WI38 (cell line): ENCODE data around the gene SPINK4.

Experiments
- H3K4me3 ChIP-seq: 2 replicates; pipeline ENCODE4 v1.5.1; 2011; ENCODE audit warnings: low read depth, mild to moderate bottlenecking, control low read depth, low read length
- TF ChIP-seq, protein P1 (sequence below): IDR thresholded peaks from 2 replicates; pipeline ENCODE4 v1.5.1; 2012; ENCODE audit warnings: low read depth, mild to moderate bottlenecking, control low read depth, low read length

SPINK4 gene

GRCh38 chr9:33222031-33222430 lies 17.9 kb upstream of the SPINK4 start:
- TF ChIP-seq, protein P1, sequence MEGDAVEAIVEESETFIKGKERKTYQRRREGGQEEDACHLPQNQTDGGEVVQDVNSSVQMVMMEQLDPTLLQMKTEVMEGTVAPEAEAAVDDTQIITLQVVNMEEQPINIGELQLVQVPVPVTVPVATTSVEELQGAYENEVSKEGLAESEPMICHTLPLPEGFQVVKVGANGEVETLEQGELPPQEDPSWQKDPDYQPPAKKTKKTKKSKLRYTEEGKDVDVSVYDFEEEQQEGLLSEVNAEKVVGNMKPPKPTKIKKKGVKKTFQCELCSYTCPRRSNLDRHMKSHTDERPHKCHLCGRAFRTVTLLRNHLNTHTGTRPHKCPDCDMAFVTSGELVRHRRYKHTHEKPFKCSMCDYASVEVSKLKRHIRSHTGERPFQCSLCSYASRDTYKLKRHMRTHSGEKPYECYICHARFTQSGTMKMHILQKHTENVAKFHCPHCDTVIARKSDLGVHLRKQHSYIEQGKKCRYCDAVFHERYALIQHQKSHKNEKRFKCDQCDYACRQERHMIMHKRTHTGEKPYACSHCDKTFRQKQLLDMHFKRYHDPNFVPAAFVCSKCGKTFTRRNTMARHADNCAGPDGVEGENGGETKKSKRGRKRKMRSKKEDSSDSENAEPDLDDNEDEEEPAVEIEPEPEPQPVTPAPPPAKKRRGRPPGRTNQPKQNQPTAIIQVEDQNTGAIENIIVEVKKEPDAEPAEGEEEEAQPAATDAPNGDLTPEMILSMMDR, result no peak
- no peak overlapping the region for H3K4me3 ChIP-seq

DNA sequence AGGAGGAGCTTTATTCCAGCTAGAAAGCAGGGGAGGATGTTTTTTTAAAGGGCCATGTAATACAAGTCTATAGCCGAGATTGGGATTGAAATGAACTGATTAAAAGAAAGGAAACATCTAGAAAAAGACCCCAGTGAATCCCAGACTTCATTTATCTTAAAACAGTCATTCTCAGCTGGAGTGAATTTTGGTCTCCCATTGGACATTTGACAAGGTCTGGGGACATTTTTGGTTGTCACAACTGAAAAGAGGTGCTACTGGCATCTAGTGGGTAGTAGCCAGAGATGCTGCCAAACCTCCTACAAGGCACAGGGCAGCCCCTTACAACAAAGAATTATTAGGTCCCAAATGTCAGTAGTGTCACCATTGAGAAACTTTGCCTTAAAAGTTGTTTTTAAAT lies 16.3 kb upstream of the SPINK4 start:
- H3K4me3 ChIP-seq, result no peak overlapping the region
- TF ChIP-seq, protein P1, result no peak

DNA sequence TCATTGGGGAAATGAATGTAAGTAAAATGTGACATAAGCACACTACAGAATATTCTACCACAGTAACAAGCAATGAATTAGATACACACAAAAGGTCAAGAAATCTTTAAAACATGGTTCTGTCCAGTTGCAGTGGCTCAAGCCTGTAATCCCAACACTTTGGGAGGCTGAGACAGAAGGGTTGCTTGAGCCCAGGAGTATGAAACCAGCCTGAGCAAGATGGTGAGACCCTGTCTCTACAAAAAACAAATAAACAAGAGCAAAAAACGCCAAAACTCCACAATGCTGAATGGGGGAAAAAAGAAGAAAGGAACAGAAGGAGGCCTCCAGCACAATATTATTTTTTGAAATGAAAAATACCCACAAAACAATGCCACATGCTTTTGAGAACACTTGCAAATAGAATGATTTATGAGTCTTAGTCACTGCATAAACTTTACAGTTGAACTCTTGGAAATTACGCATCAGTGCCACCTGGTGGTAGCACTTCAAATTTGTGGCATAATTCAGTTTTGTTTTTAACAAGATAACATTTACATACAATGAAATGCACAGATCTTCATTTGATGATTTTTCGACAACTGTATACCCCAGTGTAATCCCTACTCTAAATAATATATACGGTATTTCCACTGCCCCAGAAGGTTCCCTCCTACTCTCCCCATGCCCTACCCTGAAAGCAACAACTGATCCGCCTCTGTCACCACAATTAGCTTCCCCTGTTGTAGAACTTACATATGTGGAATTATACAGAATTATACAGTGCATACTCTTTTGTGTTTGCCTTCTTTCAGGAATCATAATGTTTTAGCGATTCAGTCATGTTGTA lies 14.4 kb upstream of the SPINK4 start:
- TF ChIP-seq, protein P1, result peak; percentile 24; the same call in 1 of the 2 replicates

DNA sequence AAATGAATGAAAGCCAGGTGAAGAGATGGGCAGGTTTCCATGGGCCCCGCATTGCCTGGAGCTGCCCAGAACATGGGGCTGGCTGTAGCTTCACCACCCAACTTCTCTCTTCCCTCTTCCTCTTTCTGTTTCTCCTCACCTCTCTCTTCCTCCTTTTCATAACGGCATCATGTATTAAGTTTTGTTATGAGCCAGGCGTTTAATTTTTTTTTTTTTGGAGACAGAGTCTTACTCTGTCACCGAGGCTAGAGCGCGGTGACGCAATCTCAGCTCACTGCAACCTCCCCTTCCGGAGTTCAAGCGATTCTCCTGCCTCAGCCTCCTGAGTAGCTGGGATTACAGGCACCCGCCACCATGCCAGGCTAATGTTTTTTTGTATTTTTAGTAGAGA lies 13.0 kb upstream of the SPINK4 start:
- TF ChIP-seq, protein P1, result no peak
- H3K4me3 ChIP-seq, result no peak overlapping the region

More for the DNA sequence above, 14.4 kb upstream of the SPINK4 start:
- no peak overlapping the region for H3K4me3 ChIP-seq

DNA sequence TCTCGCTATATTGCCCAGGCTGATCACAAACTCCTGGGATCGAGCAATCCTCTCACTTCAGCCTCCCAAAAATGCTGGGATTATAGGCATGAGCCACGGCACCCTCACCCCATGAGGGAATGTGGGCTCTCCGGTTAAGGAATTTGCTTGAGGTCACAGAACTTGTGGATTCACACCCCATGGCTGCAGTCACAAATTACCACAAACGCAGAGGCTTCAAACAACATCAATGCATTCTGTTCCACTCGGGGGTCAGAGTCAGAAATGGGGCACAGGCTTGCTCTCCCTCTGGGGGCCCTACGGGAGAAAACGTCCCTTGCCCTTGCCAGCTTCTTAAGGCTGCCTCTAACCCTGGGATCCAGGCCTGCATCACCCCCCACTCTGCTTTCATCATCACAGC lies 12.2 kb upstream of the SPINK4 start:
- TF ChIP-seq, protein P1, result no peak
- no peak overlapping the region for H3K4me3 ChIP-seq

DNA sequence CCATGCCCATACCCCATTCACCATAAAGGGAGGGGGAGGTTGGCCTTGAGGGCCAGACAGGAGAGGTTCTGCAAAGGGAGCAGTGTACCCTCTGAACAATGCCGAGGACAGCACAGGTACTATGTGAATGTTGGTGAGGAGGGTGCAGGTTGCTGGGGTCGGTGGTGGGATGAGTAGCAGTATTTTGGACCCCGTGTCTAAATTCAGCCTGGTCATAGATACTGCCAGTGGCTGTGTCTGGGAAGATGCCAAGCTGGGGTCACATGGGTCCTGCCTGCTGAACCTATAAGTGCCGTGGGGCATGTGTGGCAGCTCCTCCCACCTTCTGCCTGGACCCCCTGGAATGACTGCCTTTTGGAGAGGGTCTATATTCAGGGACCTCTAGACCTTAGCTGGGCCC lies 11.4 kb upstream of the SPINK4 start:
- TF ChIP-seq, protein P1, result no peak
- H3K4me3 ChIP-seq, result no peak overlapping the region

- TF ChIP-seq, protein P1, result no peak
These were observed 10.4 kb upstream of the SPINK4 start for GRCh38 chr9:33229359-33230114.

More at GRCh38 chr9:33229359-33230114, 10.4 kb upstream of the SPINK4 start:
- no peak overlapping the region for H3K4me3 ChIP-seq
